ENCODE results near the gene PSORS1C1. TPM values are rescaled to one million over a fixed set of nuclear protein-coding genes. Genes with fewer than 3 reads are reported as not detected.
A peak's percentile ranks its signal among the peaks of the same experiment; 100 is the strongest.

PSORS1C1 gene
- total RNA-seq, 1 experiment from 2014 or later, result 0.48 TPM

DNA sequence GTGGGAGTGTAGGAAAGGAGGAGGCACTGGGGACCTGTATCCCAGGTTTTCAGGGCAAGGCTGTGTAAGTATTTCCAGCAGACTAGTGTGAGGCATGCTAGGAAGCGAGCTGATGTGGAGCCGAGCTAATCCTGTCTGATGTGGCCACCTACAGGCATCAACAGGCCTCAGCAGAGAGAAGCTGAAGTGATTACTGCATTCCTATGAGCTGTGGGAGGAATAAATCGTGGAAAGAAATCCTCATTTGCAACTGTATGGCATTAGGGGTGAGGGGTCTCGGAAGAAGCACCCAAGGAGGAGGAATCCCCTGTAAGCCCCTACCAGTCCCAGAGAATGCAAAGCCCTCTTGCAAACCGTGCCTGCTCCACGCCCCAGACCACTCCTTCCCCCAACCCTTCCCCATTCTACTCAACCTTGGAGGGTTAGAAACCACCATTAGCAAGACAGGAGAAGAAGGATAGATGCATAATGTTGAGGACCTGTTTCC lies 43.8 kb upstream of the PSORS1C1 start:
- H3K9me3 ChIP-seq (ENCODE audit: control insufficient read depth, low read depth, low read length), result no peaks in the 10 kb centered on the region
- H2BK120ac ChIP-seq (ENCODE audit: low read depth, low read length, poor library complexity, severe bottlenecking), result no peak overlapping the region
- H3K79me1 ChIP-seq (ENCODE audit: insufficient read depth, low read depth, low read length, poor library complexity, severe bottlenecking), result no peaks in the 10 kb centered on the region
- H3K56ac ChIP-seq (ENCODE audit: insufficient read length, low read depth, low read length), result no peak overlapping the region
- no peak overlapping the region for H3K4ac ChIP-seq (ENCODE audit: low read depth, low read length)
- no peaks in the 10 kb centered on the region for H4K20me1 ChIP-seq (ENCODE audit: control insufficient read depth, insufficient read depth, insufficient read length)
- H2BK20ac ChIP-seq (ENCODE audit: low read depth, low read length, poor library complexity, severe bottlenecking), result no peak overlapping the region
- no peak overlapping the region for H4K91ac ChIP-seq (ENCODE audit: insufficient read length, low read depth, low read length)
- no peak overlapping the region for H3K9ac ChIP-seq (ENCODE audit: extremely low read depth, insufficient read length, low read length)
- no peak overlapping the region for H3K18ac ChIP-seq (ENCODE audit: insufficient read length, low read depth, low read length)
- no peak overlapping the region for H2AK5ac ChIP-seq (ENCODE audit: insufficient read length, low read length)
- H2BK5ac ChIP-seq (ENCODE audit: insufficient read length, low read length), result no peak overlapping the region
- no peak overlapping the region for H3K14ac ChIP-seq (ENCODE audit: insufficient read depth, low read length)
- H3K79me2 ChIP-seq (ENCODE audit: insufficient read depth, low read length), result no peaks in the 10 kb centered on the region
- H2BK12ac ChIP-seq (ENCODE audit: insufficient read length, low read depth, low read length), result no peak overlapping the region
- Mint-ChIP-seq H3K9me3 (peaks cover 0 to 8% of the 10 kb centered on the region in 2 experiments; a peak in 2 of 5 replicates), H3K4me3 (peak overlapping the region; percentile 36 to 45), H3K27ac (peak overlapping the region; percentile 93 to 96 (median 95)), H3K4me1 (peaks cover 51% of the 10 kb centered on the region in 2 experiments), H3K27me3 (ENCODE audit: low read depth) (no peaks in the 10 kb centered on the region), H3K36me3 (ENCODE audit: insufficient read depth in 1 of 3, low read depth in 3 of 3) (no peaks in the 10 kb centered on the region)
- H3K27ac ChIP-seq (ENCODE audit: insufficient read length, low read depth, low read length), result no peak overlapping the region
- H3K4me1 ChIP-seq (ENCODE audit: insufficient read depth, low read length), result peaks cover 2% of the 10 kb centered on the region; the same call in 1 of the 2 replicates
- no peak overlapping the region for H3K23ac ChIP-seq (ENCODE audit: insufficient read length, low read depth, low read length)
- peak overlapping the region; percentile 1 for H3K4me2 ChIP-seq (ENCODE audit: insufficient read depth, insufficient read length, low read length)
- H2BK15ac ChIP-seq (ENCODE audit: low read depth, low read length), result no peak overlapping the region
- no peak overlapping the region for H2AFZ ChIP-seq (ENCODE audit: low read length)
- no peak overlapping the region for H3T11ph ChIP-seq (ENCODE audit: low read length)
- no peak overlapping the region for H4K5ac ChIP-seq (ENCODE audit: insufficient read length, low read depth, low read length)
- peak; percentile 83 for DNase-seq
- no peak overlapping the region for H4K8ac ChIP-seq (replicated peaks; ENCODE audit: insufficient read length, low read depth, low read length)
- WGBS (ENCODE audit: extremely low coverage, insufficient read length, low lambda C conversion rate), result no CpG with 5 or more reads among the region's 6 CpGs
- H3K23me2 ChIP-seq (ENCODE audit: insufficient read length, low read depth, low read length, poor library complexity, severe bottlenecking), result no peaks in the 10 kb centered on the region
- TF ChIP-seq, protein P1, sequence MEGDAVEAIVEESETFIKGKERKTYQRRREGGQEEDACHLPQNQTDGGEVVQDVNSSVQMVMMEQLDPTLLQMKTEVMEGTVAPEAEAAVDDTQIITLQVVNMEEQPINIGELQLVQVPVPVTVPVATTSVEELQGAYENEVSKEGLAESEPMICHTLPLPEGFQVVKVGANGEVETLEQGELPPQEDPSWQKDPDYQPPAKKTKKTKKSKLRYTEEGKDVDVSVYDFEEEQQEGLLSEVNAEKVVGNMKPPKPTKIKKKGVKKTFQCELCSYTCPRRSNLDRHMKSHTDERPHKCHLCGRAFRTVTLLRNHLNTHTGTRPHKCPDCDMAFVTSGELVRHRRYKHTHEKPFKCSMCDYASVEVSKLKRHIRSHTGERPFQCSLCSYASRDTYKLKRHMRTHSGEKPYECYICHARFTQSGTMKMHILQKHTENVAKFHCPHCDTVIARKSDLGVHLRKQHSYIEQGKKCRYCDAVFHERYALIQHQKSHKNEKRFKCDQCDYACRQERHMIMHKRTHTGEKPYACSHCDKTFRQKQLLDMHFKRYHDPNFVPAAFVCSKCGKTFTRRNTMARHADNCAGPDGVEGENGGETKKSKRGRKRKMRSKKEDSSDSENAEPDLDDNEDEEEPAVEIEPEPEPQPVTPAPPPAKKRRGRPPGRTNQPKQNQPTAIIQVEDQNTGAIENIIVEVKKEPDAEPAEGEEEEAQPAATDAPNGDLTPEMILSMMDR (conservative IDR thresholded peaks at IDR 0.05), result peak; percentile 74
- no peaks in the 10 kb centered on the region for H3K27me3 ChIP-seq (ENCODE audit: insufficient read depth, low read length)
